Measurements from ENCODE around the gene SIRPG. TPM values are rescaled to one million over a fixed set of nuclear protein-coding genes. Genes with fewer than 3 reads are reported as not detected.
"Not testable (repeated sequence)": the region's sequence is repeated elsewhere in the genome, so short reads cannot be mapped to it uniquely, and the experiment has no call there.

The SIRPG gene
- total RNA-seq, 1 donor from 2014 or later, result not detected

GRCh38 chr20:1672728-1673127 is 15.1 kb upstream of the SIRPG start:
- DNase-seq (ENCODE audit: extremely low read depth, low read depth, low spot score), result no peak

- DNase-seq (ENCODE audit: extremely low read depth, low read depth, low spot score), result no peak
Observed at GRCh38 chr20:1671891-1672669, 14.5 kb upstream of the SIRPG start.

GRCh38 chr20:1669304-1669703 is 11.7 kb upstream of the SIRPG start:
- DNase-seq (ENCODE audit: extremely low read depth, low read depth, low spot score), result no peak

- no peak for DNase-seq (ENCODE audit: extremely low read depth, low read depth, low spot score)
Observed at GRCh38 chr20:1667502-1668085, 10.0 kb upstream of the SIRPG start.

- DNase-seq (ENCODE audit: extremely low read depth, low read depth, low spot score), result no peak
Observed at GRCh38 chr20:1666802-1667201, 9.2 kb upstream of the SIRPG start.

GRCh38 chr20:1665345-1665744 is 7.8 kb upstream of the SIRPG start:
- no peak for DNase-seq (ENCODE audit: extremely low read depth, low read depth, low spot score)

- no peak for DNase-seq (ENCODE audit: extremely low read depth, low read depth, low spot score)
Observed at GRCh38 chr20:1664911-1665310, 7.3 kb upstream of the SIRPG start.

GRCh38 chr20:1663917-1664316 is 6.3 kb upstream of the SIRPG start:
- no peak for DNase-seq (ENCODE audit: extremely low read depth, low read depth, low spot score)

- no peak for DNase-seq (ENCODE audit: extremely low read depth, low read depth, low spot score)
Observed at GRCh38 chr20:1661542-1662299, 4.1 kb upstream of the SIRPG start.

GRCh38 chr20:1660246-1660645 is 2.7 kb upstream of the SIRPG start:
- no peak for DNase-seq (ENCODE audit: extremely low read depth, low read depth, low spot score)

- DNase-seq (ENCODE audit: extremely low read depth, low read depth, low spot score), result no peak
Observed at GRCh38 chr20:1656844-1657243, 735 bp downstream of the SIRPG start.

- no peak for DNase-seq (ENCODE audit: extremely low read depth, low read depth, low spot score)
Observed at GRCh38 chr20:1654996-1655395, 2.6 kb downstream of the SIRPG start.

- DNase-seq (ENCODE audit: extremely low read depth, low read depth, low spot score), result no peak
Observed at GRCh38 chr20:1652960-1653359, 4.6 kb downstream of the SIRPG start.

GRCh38 chr20:1652104-1652503 is 5.5 kb downstream of the SIRPG start:
- no peak for DNase-seq (ENCODE audit: extremely low read depth, low read depth, low spot score)

GRCh38 chr20:1651268-1652058 is 6.1 kb downstream of the SIRPG start:
- DNase-seq (ENCODE audit: extremely low read depth, low read depth, low spot score), result no peak

- DNase-seq (ENCODE audit: extremely low read depth, low read depth, low spot score), result no peak
Observed at GRCh38 chr20:1648101-1648500, 9.5 kb downstream of the SIRPG start.

- DNase-seq (ENCODE audit: extremely low read depth, low read depth, low spot score), result no peak
Observed at GRCh38 chr20:1646975-1647431, 10.6 kb downstream of the SIRPG start.

GRCh38 chr20:1644101-1644962 is 13.2 kb downstream of the SIRPG start:
- no peak for DNase-seq (ENCODE audit: extremely low read depth, low read depth, low spot score)

- not testable (repeated sequence) for DNase-seq (ENCODE audit: extremely low read depth, low read depth, low spot score)
Observed at GRCh38 chr20:1638643-1639042, 18.9 kb downstream of the SIRPG start.

GRCh38 chr20:1637755-1638154 is 19.8 kb downstream of the SIRPG start:
- DNase-seq (ENCODE audit: extremely low read depth, low read depth, low spot score), result no peak
